Measurements from ENCODE around the gene ALOX12B. TPM values are rescaled to one million over a fixed set of nuclear protein-coding genes. Genes with fewer than 3 reads are reported as not detected.
A peak's percentile ranks its signal among the peaks of the same experiment; 100 is the strongest.

Gene ALOX12B
- total and polyA plus RNA-seq, 2 of the 13 experiments (the other 11 are each of a cell fraction or from before 2014, with no cell fraction given), result 0.13 TPM; not detected in 1

DNA sequence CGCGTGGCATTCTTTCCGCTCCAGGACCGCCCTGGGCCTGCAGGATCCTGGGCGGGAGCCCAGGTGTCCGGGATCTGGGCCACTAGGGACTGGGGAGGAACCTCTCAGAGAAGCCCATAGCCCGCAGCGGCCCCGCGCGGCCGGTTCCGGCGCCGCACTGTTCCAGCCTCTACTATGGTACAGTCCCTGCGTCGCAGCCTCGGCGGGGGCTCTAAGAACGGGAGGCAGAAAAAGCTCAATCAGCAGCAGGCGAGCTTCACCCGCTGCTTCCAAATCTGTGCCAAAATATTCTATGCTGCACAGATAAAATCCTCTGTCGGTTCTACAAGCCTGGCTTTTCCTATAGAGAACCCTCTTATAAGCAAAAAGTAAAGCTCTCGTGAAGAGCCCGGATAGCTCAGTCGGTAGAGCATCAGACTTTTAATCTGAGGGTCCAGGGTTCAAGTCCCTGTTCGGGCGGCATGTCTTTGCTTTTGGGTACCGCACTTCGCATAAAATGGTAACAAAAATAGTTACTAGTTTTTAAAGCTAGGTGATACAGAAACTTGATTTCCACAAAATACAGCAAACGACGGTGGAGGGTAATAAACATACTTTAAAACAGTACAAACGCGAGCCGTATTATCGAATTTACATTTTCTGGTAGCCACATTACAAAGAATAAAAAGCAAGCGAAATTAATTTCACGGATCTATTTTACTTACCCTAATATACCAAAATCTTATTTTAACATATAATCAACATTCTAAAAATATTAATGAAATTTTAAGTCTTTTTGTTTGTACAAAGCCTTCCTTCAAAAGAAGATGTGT, 31.5 kb upstream of the ALOX12B start (continued):
- TF ChIP-seq, protein P1, sequence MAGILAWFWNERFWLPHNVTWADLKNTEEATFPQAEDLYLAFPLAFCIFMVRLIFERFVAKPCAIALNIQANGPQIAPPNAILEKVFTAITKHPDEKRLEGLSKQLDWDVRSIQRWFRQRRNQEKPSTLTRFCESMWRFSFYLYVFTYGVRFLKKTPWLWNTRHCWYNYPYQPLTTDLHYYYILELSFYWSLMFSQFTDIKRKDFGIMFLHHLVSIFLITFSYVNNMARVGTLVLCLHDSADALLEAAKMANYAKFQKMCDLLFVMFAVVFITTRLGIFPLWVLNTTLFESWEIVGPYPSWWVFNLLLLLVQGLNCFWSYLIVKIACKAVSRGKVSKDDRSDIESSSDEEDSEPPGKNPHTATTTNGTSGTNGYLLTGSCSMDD (CRISPR knock-in tag; IDR thresholded peaks at IDR 0.05), result no peak
- TF ChIP-seq SUZ12 (IDR thresholded peaks at IDR 0.05; ENCODE audit: low read depth, low read length) (no peak), MXI1 (IDR thresholded peaks at IDR 0.05; ENCODE audit: borderline replicate concordance, low read depth, low read length) (peak; percentile 42; the same call in 1 of the 3 replicates), SPEN (CRISPR knock-in tag; IDR thresholded peaks at IDR 0.05; ENCODE audit: low read depth) (no peak), CEBPG (CRISPR knock-in tag; IDR thresholded peaks at IDR 0.05) (no peak), STAG1 (CRISPR knock-in tag; IDR thresholded peaks at IDR 0.05) (peak; percentile 59), PLRG1 (conservative IDR thresholded peaks at IDR 0.05) (no peak), ZNF180 (CRISPR knock-in tag; IDR thresholded peaks at IDR 0.05; ENCODE audit: borderline replicate concordance, low read depth) (no peak), ZNF644 (CRISPR knock-in tag; IDR thresholded peaks at IDR 0.05; ENCODE audit: low read depth) (no peak)
- TF ChIP-seq, protein P2, sequence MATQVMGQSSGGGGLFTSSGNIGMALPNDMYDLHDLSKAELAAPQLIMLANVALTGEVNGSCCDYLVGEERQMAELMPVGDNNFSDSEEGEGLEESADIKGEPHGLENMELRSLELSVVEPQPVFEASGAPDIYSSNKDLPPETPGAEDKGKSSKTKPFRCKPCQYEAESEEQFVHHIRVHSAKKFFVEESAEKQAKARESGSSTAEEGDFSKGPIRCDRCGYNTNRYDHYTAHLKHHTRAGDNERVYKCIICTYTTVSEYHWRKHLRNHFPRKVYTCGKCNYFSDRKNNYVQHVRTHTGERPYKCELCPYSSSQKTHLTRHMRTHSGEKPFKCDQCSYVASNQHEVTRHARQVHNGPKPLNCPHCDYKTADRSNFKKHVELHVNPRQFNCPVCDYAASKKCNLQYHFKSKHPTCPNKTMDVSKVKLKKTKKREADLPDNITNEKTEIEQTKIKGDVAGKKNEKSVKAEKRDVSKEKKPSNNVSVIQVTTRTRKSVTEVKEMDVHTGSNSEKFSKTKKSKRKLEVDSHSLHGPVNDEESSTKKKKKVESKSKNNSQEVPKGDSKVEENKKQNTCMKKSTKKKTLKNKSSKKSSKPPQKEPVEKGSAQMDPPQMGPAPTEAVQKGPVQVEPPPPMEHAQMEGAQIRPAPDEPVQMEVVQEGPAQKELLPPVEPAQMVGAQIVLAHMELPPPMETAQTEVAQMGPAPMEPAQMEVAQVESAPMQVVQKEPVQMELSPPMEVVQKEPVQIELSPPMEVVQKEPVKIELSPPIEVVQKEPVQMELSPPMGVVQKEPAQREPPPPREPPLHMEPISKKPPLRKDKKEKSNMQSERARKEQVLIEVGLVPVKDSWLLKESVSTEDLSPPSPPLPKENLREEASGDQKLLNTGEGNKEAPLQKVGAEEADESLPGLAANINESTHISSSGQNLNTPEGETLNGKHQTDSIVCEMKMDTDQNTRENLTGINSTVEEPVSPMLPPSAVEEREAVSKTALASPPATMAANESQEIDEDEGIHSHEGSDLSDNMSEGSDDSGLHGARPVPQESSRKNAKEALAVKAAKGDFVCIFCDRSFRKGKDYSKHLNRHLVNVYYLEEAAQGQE (IDR thresholded peaks at IDR 0.05; ENCODE audit: borderline replicate concordance in 1 of 2, low read depth in 1 of 2, low read length in 2 of 2), result no peak
- TF ChIP-seq, protein P3, sequence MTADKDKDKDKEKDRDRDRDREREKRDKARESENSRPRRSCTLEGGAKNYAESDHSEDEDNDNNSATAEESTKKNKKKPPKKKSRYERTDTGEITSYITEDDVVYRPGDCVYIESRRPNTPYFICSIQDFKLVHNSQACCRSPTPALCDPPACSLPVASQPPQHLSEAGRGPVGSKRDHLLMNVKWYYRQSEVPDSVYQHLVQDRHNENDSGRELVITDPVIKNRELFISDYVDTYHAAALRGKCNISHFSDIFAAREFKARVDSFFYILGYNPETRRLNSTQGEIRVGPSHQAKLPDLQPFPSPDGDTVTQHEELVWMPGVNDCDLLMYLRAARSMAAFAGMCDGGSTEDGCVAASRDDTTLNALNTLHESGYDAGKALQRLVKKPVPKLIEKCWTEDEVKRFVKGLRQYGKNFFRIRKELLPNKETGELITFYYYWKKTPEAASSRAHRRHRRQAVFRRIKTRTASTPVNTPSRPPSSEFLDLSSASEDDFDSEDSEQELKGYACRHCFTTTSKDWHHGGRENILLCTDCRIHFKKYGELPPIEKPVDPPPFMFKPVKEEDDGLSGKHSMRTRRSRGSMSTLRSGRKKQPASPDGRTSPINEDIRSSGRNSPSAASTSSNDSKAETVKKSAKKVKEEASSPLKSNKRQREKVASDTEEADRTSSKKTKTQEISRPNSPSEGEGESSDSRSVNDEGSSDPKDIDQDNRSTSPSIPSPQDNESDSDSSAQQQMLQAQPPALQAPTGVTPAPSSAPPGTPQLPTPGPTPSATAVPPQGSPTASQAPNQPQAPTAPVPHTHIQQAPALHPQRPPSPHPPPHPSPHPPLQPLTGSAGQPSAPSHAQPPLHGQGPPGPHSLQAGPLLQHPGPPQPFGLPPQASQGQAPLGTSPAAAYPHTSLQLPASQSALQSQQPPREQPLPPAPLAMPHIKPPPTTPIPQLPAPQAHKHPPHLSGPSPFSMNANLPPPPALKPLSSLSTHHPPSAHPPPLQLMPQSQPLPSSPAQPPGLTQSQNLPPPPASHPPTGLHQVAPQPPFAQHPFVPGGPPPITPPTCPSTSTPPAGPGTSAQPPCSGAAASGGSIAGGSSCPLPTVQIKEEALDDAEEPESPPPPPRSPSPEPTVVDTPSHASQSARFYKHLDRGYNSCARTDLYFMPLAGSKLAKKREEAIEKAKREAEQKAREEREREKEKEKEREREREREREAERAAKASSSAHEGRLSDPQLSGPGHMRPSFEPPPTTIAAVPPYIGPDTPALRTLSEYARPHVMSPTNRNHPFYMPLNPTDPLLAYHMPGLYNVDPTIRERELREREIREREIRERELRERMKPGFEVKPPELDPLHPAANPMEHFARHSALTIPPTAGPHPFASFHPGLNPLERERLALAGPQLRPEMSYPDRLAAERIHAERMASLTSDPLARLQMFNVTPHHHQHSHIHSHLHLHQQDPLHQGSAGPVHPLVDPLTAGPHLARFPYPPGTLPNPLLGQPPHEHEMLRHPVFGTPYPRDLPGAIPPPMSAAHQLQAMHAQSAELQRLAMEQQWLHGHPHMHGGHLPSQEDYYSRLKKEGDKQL (CRISPR knock-in tag; IDR thresholded peaks at IDR 0.05; ENCODE audit: low read depth), result no peak
- TF ChIP-seq, protein P4, sequence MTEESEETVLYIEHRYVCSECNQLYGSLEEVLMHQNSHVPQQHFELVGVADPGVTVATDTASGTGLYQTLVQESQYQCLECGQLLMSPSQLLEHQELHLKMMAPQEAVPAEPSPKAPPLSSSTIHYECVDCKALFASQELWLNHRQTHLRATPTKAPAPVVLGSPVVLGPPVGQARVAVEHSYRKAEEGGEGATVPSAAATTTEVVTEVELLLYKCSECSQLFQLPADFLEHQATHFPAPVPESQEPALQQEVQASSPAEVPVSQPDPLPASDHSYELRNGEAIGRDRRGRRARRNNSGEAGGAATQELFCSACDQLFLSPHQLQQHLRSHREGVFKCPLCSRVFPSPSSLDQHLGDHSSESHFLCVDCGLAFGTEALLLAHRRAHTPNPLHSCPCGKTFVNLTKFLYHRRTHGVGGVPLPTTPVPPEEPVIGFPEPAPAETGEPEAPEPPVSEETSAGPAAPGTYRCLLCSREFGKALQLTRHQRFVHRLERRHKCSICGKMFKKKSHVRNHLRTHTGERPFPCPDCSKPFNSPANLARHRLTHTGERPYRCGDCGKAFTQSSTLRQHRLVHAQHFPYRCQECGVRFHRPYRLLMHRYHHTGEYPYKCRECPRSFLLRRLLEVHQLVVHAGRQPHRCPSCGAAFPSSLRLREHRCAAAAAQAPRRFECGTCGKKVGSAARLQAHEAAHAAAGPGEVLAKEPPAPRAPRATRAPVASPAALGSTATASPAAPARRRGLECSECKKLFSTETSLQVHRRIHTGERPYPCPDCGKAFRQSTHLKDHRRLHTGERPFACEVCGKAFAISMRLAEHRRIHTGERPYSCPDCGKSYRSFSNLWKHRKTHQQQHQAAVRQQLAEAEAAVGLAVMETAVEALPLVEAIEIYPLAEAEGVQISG (CRISPR knock-in tag; IDR thresholded peaks at IDR 0.05), result 0 out of 2 replicates have a peak, but pooled peaks have one; percentile 28
- TF ChIP-seq, protein P5, sequence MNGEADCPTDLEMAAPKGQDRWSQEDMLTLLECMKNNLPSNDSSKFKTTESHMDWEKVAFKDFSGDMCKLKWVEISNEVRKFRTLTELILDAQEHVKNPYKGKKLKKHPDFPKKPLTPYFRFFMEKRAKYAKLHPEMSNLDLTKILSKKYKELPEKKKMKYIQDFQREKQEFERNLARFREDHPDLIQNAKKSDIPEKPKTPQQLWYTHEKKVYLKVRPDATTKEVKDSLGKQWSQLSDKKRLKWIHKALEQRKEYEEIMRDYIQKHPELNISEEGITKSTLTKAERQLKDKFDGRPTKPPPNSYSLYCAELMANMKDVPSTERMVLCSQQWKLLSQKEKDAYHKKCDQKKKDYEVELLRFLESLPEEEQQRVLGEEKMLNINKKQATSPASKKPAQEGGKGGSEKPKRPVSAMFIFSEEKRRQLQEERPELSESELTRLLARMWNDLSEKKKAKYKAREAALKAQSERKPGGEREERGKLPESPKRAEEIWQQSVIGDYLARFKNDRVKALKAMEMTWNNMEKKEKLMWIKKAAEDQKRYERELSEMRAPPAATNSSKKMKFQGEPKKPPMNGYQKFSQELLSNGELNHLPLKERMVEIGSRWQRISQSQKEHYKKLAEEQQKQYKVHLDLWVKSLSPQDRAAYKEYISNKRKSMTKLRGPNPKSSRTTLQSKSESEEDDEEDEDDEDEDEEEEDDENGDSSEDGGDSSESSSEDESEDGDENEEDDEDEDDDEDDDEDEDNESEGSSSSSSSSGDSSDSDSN (CRISPR knock-in tag; IDR thresholded peaks at IDR 0.05), result peak; percentile 54

All from HepG2 (cell line).